NK-92 (cell line): ENCODE results near the gene LYPD4.

ENCODE experiments used
- DNase-seq: peaks from one replicate; lab custom pipeline; 2025; ENCODE audit not compliant: unreplicated experiment; lab: John Stamatoyannopoulos, UW

Gene LYPD4

GRCh38 chr19:41853344-41853743 is 8.9 kb upstream of the LYPD4 start:
- no peak for DNase-seq

DNA sequence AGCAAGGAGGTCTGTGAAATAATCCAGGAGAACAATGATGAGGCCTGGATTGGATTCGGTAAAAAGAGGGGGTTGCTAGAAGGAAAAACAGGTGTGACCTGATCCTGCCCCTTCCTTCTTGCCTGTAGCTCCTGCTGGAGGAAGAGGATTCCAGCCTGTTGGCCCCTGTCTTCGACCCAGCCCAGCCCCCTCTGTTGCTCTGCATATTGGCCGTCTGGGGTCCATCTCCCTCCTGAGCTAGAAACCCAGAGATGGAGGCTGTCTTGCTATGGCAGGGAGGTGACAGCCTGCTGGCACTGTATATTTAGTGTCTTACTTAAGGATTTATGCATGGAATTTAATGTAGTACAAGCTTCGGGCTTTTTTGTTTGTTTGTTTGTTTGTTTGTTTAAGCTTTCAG is 7.0 kb upstream of the LYPD4 start:
- DNase-seq, result no peak

GRCh38 chr19:41850381-41850780 is 5.9 kb upstream of the LYPD4 start:
- DNase-seq, result no peak

DNA sequence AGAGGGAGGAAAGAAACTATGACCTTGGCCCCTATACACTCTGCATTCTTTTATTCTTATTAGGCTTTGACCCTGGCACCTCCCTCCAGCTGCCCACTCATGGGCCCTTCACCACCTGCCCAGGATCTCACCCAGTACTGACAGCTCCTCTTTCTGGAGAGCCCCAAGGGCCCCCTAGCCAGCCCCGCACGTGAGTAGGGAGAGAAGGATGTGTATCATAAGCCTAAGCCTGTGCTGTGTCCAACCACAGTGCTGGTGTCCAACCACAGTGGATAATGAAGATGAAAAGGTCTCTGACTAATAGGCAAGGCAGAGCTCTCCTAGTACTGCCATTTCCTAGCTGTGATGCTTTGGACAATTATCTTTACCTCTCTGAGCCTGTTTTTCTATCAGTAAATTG is 4.6 kb upstream of the LYPD4 start:
- DNase-seq, result no peak

DNA sequence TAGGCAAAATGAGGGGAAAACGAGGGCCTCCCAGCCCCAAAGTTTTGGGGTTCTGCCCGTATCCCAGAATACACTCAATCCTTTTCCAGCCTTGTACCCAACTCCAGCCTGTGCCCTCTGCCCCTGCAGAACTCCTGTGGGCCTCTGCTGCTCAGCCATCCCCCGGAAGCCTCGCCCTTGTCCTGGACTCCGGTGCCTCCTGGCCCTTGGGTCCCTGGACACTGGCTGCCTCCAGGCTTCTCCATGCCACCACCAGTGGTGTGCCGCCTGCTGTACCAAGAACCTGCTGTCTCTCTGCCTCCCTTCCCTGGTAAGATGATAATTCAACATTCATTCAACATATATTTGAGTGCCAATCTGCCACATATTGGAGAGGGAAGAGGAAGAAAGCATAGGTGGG is 4.2 kb upstream of the LYPD4 start:
- DNase-seq, result no peak

GRCh38 chr19:41847351-41848105 is 3.0 kb upstream of the LYPD4 start:
- DNase-seq, result no peak

- DNase-seq, result no peak
These were observed 638 bp upstream of the LYPD4 start for GRCh38 chr19:41845051-41845590.

DNA sequence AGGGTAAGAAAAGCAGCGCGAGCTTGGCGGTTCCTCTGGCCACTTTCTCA is 343 bp upstream of the LYPD4 start, which contains the start of gene DMRTC2:
Gene DMRTC2 (plus strand): TSS at position 42 of the 50 bp plus-strand sequence. CDS start 2,387 bp downstream, outside the sequence.
- no peak for DNase-seq

- no peak for DNase-seq
These were observed 1.1 kb downstream of the LYPD4 start for GRCh38 chr19:41843371-41843770.

GRCh38 chr19:41839211-41839610 is 5.3 kb downstream of the LYPD4 start:
- DNase-seq, result no peak

DNA sequence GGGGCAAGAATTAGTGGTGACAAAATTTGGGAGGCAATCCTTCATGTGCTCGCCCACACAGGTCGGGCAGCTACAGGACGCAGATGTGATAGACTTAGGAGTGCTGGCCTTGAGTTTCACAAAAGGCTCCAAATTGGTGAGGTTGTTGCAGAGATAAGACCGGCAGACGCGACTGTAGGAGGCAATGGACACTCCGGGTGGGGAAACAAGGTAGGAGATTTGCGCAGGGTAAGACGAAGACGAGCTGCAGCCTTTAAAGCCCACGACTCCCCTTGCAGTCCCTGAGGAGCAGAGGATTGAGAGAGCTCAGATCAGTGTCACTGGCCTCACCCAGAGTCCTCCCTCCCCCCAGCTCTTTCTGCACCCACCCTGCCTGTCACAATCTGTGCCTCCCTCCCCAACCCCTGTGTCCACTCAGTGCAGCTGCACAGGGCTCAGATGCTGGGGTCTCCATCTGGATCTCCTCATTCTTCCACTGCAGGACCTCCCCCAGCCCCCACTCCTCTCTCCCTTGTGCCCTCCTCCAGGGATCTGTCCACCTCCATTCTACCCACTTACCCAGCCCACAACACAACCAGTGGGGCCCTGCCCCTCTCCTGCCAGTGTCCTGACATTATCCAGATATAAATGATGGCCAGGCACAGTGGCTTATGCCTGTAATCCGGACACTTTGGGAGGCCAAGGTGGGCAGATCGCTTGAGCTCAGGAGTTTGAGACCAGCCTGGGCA is 6.3 kb downstream of the LYPD4 start:
- no peak for DNase-seq

DNA sequence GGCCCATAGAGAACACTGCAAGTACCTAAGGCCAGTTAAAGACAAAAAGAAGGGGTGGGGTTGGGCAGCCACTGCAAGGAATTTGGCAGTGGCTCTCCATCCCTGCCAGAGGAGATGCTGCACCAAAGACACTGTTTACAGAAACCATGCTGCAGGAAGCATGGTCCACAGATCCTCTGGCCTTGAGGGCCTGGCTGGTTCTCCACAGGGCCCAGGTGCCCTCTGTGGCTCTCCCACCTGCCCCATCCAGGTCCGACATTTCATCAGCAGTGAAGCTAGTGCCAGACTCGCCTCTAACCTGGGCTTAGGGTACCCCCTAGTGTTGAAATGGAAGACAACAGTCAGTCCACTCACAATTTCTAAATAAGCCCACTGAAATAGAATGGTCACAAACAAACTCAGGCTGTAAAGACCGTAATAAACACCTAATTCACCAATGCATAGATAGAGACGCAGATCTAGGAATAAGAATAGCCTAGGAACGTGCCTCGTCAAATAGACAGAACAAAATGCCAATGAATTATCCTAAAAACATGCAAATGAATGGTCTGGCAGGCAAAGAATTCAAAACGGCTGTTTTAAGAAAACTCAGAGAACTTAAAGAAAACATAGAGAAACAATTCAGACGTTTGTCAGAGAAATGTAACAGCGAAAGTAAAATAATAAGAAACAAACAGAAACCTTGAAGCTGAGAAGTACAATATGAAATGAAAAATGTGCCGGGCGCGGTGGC is 23.3 kb downstream of the LYPD4 start:
- DNase-seq, result no peak

DNA sequence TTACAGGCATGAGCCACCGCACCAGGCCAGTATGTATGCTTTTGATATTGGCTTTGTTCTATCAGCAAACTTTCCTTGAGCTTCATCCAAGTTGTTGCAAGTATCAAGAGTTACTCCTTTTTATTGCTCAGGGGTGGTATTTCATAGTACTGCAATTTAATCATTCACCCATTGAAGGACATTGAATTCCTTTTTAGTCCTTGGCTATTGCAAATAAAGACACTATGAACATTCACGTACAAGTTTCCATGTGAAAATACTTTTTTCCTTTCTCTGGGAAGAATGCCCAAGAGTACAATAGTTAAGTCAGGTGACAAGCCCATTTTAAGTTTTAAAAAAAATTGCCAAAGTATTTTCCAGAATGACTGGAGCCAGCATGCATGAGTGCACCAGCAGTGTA is 27.7 kb downstream of the LYPD4 start:
- no peak for DNase-seq

DNA sequence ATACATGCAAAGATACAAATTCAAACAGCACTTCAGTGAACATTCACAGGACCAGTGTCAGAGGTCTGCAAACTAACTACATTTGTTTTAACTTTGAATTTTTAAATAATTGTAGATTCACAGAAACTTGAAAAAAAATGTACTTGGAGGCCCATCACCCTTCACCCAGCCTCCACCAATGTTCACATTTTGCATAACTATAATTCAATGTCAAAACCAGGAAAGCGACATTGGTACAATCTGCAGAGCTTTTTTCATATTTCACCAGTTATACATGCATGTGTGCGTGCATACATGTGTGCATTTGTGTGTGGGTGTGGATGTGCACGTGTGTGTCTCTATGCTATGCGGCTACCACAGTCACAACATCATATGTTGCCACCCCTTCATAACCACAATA is 29.2 kb downstream of the LYPD4 start:
- DNase-seq, result no peak

GRCh38 chr19:41813911-41814310 is 30.6 kb downstream of the LYPD4 start:
- DNase-seq, result no peak

DNA sequence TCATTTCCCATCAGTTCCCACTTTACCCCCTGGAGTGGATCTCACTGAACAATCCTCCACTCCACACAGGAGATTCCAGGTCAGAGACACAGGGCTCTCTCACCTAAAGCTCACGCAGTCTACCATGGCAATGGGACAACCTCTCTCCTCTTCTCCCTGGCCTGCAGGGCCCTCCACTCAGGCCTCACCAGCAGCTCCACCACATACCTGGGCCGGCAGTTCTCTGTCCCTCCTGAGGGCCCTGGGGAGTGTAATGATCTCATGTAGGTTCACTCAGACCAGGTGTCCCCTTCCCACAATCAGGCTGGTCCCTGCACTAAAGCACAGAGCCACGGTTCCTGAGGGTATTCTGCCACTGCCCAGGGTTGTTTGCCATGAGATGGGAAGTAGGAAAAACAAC is 32.5 kb downstream of the LYPD4 start:
- DNase-seq, result no peak

GRCh38 chr19:41811036-41811435 is 33.4 kb downstream of the LYPD4 start:
- no peak for DNase-seq

GRCh38 chr19:41810301-41810700 is 34.2 kb downstream of the LYPD4 start:
- DNase-seq, result no peak

DNA sequence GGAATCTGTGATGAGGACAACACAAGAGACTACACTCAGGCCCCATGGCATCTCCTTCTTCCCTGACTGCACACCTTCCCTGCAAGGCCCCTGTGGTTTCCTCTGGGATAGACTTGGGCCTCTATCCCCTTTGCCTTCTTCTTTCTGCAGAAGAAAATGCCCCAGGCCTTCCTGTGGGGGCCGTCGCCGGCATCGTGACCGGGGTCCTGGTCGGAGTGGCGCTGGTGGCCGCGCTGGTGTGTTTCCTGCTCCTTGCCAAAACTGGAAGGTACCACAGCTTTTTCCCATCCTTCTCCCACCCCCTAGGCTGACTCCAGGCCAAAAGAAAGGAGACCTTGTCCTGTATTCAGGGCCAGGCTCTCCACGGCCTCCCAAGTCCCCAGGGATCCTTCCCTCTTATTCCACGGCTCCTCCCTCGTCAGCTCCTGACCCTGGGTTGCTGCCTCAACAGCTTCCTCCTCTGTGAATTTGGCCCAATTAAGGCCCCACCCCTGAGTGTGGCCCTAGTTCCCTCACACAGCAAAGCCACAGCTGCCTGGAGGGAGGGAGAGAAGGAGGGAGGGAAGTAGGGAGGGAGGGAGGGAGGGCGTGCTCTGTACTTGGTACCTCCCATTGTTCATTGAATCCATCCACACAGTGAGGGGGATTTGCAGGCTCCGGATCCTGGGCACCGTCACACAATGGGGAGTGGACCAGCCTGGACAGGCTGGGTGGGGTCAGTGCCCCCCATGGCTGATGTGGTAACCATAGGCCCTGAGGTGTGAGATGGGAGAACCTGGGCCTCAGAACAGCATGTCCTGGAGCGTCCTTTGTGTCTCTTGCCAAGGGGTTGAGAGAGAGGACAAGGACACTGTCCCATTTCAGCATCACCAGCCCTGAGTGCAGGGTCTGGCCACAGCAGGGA is 35.6 kb downstream of the LYPD4 start:
- DNase-seq, result no peak

GRCh38 chr19:41807176-41807575 is 37.3 kb downstream of the LYPD4 start:
- no peak for DNase-seq

GRCh38 chr19:41804336-41804735 is 40.1 kb downstream of the LYPD4 start:
- DNase-seq, result no peak
